Naive B cell (primary cell): ENCODE results near the gene PLTP. TPM values are rescaled to one million over a fixed set of nuclear protein-coding genes. Genes with fewer than 3 reads are reported as not detected.

Experiments
- polyA plus RNA-seq, 6 donors: library from polyadenylated mRNA; unstranded; fragments of 300-500 nt; fragmentation: Illumina TruSeq; gene quantifications; one replicate each; pipeline ENCODE4 v1.2.3, GENCODE V29; 2021; ENCODE audit warnings: low read depth in 6 of 6

Gene PLTP
- polyA plus RNA-seq, 6 donors from 2014 or later, result 0.66 to 10.2 (median 5.1) TPM

Other genes with a start within 250 kb of the PLTP start
- not detected for gene WFDC11, start 241.9 kb downstream of the PLTP start, polyA plus RNA-seq
- not detected for gene WFDC13, start 210.1 kb downstream of the PLTP start, polyA plus RNA-seq
- gene WFDC10B, start 207.1 kb downstream of the PLTP start, polyA plus RNA-seq, result not detected
- not detected for gene SPINT4, start 189.8 kb downstream of the PLTP start, polyA plus RNA-seq
- not detected for gene WFDC3, start 120.3 kb downstream of the PLTP start, polyA plus RNA-seq
- gene DNTTIP1, start 120.2 kb downstream of the PLTP start, polyA plus RNA-seq, result 10 to 100 TPM; 27.9 to 44.5 (median 37.7) TPM
- under 1 TPM in 1 of 6 donors, not detected in 5; 0.53 TPM for gene UBE2C, start 99.5 kb downstream of the PLTP start, polyA plus RNA-seq
- 1 to 10 TPM in 1 of 6 donors, under 1 TPM in 2, not detected in 3; 0.64 to 1.2 (median 0.69) TPM for gene TNNC2, start 84.8 kb downstream of the PLTP start, polyA plus RNA-seq
- gene SNX21, start 78.4 kb downstream of the PLTP start, polyA plus RNA-seq, result 1 to 10 TPM in 3 of 6 donors, under 1 TPM in 2, not detected in 1; 0.45 to 1.9 (median 1.1) TPM
- gene ACOT8, start 54.8 kb downstream of the PLTP start, polyA plus RNA-seq, result 10 to 100 TPM; 35.4 to 46.7 (median 38.7) TPM
- 1 to 10 TPM in 5 of 6 donors, not detected in 1; 1.3 to 2.9 (median 1.8) TPM for gene ZSWIM3, start 54.5 kb downstream of the PLTP start, polyA plus RNA-seq
- 10 to 100 TPM in 1 of 6 donors, 1 to 10 TPM in 4, not detected in 1; 3.0 to 11.6 (median 4.7) TPM for gene ZSWIM1, start 30.9 kb downstream of the PLTP start, polyA plus RNA-seq
- gene SPATA25, start 24.5 kb downstream of the PLTP start, polyA plus RNA-seq, result not detected
- 1 to 10 TPM in 3 of 6 donors, under 1 TPM in 2, not detected in 1; 0.69 to 2.4 (median 1.1) TPM for gene NEURL2, start 20.9 kb downstream of the PLTP start, polyA plus RNA-seq
- gene CTSA, start 20.8 kb downstream of the PLTP start, polyA plus RNA-seq, result 10 to 100 TPM; 28.6 to 46.5 (median 42.3) TPM
- gene PCIF1, start 22.5 kb upstream of the PLTP start, polyA plus RNA-seq, result 100 to 1,000 TPM in 1 of 6 donors, 10 to 100 TPM in 5; 76.3 to 123 (median 91.4) TPM
- gene ZNF335, start 60.0 kb upstream of the PLTP start, polyA plus RNA-seq, result 10 to 100 TPM; 10.4 to 24.3 (median 15.5) TPM
- under 1 TPM in 2 of 6 donors, not detected in 4; 0.19 to 0.25 TPM for gene MMP9, start 96.8 kb upstream of the PLTP start, polyA plus RNA-seq
- gene SLC12A5, start 117.1 kb upstream of the PLTP start, polyA plus RNA-seq, result not detected
- gene NCOA5, start 177.8 kb upstream of the PLTP start, polyA plus RNA-seq, result 10 to 100 TPM; 13.8 to 39.3 (median 27.3) TPM
- gene CD40, start 206.2 kb upstream of the PLTP start, polyA plus RNA-seq, result 100 to 1,000 TPM; 273 to 368 (median 312) TPM